ENCODE data around the gene TMPRSS3.
A peak's percentile ranks its signal among the peaks of the same experiment; 100 is the strongest.

The TMPRSS3 gene

GRCh38 chr21:42369821-42370220 is 26.0 kb downstream of the TMPRSS3 start:
- DNase-seq = no peak

GRCh38 chr21:42367367-42368165 is 28.3 kb downstream of the TMPRSS3 start:
- DNase-seq = peak; percentile 64 to 79

- DNase-seq = peak; percentile 75 to 94
Measured at GRCh38 chr21:42366292-42367010, 29.4 kb downstream of the TMPRSS3 start, which contains the start of gene TFF1. TFF1 (minus strand) TSS chr21:42366535; CDS start chr21:42366495, 40 bp downstream.

- DNase-seq = peak in 1 of 2 experiments; percentile 52
Measured at GRCh38 chr21:42365770-42366169, 30.1 kb downstream of the TMPRSS3 start.

GRCh38 chr21:42364304-42364865 is 31.5 kb downstream of the TMPRSS3 start:
- peak in 1 of 2 experiments; percentile 39 for DNase-seq

- DNase-seq = no peak
Measured at GRCh38 chr21:42363312-42363711, 32.5 kb downstream of the TMPRSS3 start.

- DNase-seq = no peak
Measured at GRCh38 chr21:42362700-42363099, 33.2 kb downstream of the TMPRSS3 start.

- DNase-seq = no peak
Measured at GRCh38 chr21:42362198-42362597, 33.7 kb downstream of the TMPRSS3 start.

GRCh38 chr21:42361286-42361685 is 34.6 kb downstream of the TMPRSS3 start:
- peak in 1 of 2 experiments; percentile 26 for DNase-seq

GRCh38 chr21:42360317-42360716 is 35.5 kb downstream of the TMPRSS3 start:
- DNase-seq = no peak

- no peak for DNase-seq
Measured at GRCh38 chr21:42358937-42359336, 36.9 kb downstream of the TMPRSS3 start.

GRCh38 chr21:42358261-42358660 is 37.6 kb downstream of the TMPRSS3 start:
- no peak for DNase-seq

GRCh38 chr21:42357307-42357706 is 38.5 kb downstream of the TMPRSS3 start:
- no peak for DNase-seq

GRCh38 chr21:42356650-42357049 is 39.2 kb downstream of the TMPRSS3 start:
- no peak for DNase-seq

GRCh38 chr21:42356046-42356445 is 39.8 kb downstream of the TMPRSS3 start:
- DNase-seq = no peak

GRCh38 chr21:42353623-42354022 is 42.2 kb downstream of the TMPRSS3 start:
- no peak for DNase-seq

GRCh38 chr21:42352441-42353095 is 43.3 kb downstream of the TMPRSS3 start:
- no peak for DNase-seq

GRCh38 chr21:42351626-42352440 is 44.0 kb downstream of the TMPRSS3 start:
- DNase-seq = no peak

- no peak for DNase-seq
Measured at GRCh38 chr21:42350927-42351426, 44.9 kb downstream of the TMPRSS3 start, which contains the start of gene TFF2. TFF2 (minus strand) TSS chr21:42350994; CDS start chr21:42350957, 37 bp downstream.

GRCh38 chr21:42350318-42350910 is 45.4 kb downstream of the TMPRSS3 start:
- no peak for DNase-seq

All from NCI-H526 (cell line).